HL-60 (cell line): ENCODE data around the gene SPATA6.

Source experiments
- TF ChIP-seq, protein P1 (sequence below): IDR thresholded peaks from 2 replicates; pipeline ENCODE4 v1.6.1; 2012; ENCODE audit warnings: low read depth; ENCODE audit not compliant: insufficient replicate concordance
- TF ChIP-seq, protein P2 (sequence below): IDR thresholded peaks from one replicate; pipeline ENCODE4 v1.5.1; 2011; ENCODE audit warnings: low read length, control low read depth, inconsistent platforms; ENCODE audit not compliant: insufficient read depth

DNA sequence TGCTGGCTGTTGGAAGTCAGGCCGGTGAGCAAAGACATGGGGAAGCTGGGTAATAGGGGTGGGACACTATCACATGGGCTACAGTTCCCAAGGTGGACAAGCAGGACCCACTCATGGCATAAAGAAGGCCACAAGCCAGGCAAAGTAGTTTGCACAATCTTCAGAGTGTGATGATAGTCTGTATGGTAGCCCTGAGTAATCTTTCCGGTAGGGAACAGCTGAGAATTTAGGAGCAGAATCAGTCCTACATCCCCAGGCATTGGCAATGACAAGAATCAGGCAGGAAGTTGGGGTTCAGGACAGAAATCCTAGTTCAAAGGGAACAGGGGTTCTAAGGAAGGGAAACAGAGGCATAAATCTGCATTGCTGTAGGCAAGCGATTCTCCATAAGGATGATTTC is 23.9 kb upstream of the SPATA6 start:
- TF ChIP-seq, protein P1, sequence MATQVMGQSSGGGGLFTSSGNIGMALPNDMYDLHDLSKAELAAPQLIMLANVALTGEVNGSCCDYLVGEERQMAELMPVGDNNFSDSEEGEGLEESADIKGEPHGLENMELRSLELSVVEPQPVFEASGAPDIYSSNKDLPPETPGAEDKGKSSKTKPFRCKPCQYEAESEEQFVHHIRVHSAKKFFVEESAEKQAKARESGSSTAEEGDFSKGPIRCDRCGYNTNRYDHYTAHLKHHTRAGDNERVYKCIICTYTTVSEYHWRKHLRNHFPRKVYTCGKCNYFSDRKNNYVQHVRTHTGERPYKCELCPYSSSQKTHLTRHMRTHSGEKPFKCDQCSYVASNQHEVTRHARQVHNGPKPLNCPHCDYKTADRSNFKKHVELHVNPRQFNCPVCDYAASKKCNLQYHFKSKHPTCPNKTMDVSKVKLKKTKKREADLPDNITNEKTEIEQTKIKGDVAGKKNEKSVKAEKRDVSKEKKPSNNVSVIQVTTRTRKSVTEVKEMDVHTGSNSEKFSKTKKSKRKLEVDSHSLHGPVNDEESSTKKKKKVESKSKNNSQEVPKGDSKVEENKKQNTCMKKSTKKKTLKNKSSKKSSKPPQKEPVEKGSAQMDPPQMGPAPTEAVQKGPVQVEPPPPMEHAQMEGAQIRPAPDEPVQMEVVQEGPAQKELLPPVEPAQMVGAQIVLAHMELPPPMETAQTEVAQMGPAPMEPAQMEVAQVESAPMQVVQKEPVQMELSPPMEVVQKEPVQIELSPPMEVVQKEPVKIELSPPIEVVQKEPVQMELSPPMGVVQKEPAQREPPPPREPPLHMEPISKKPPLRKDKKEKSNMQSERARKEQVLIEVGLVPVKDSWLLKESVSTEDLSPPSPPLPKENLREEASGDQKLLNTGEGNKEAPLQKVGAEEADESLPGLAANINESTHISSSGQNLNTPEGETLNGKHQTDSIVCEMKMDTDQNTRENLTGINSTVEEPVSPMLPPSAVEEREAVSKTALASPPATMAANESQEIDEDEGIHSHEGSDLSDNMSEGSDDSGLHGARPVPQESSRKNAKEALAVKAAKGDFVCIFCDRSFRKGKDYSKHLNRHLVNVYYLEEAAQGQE = no peak
- TF ChIP-seq, protein P2, sequence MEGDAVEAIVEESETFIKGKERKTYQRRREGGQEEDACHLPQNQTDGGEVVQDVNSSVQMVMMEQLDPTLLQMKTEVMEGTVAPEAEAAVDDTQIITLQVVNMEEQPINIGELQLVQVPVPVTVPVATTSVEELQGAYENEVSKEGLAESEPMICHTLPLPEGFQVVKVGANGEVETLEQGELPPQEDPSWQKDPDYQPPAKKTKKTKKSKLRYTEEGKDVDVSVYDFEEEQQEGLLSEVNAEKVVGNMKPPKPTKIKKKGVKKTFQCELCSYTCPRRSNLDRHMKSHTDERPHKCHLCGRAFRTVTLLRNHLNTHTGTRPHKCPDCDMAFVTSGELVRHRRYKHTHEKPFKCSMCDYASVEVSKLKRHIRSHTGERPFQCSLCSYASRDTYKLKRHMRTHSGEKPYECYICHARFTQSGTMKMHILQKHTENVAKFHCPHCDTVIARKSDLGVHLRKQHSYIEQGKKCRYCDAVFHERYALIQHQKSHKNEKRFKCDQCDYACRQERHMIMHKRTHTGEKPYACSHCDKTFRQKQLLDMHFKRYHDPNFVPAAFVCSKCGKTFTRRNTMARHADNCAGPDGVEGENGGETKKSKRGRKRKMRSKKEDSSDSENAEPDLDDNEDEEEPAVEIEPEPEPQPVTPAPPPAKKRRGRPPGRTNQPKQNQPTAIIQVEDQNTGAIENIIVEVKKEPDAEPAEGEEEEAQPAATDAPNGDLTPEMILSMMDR = no peak
